HPDE6-E6E7 (cell line): Measurements from ENCODE around the gene FANCE.

ENCODE experiments used
- DNase-seq: peaks from one replicate; pipeline ENCODE4 v3.0.0; 2011; ENCODE audit warnings: missing footprints; ENCODE audit errors: extremely low spot score

FANCE gene

DNA sequence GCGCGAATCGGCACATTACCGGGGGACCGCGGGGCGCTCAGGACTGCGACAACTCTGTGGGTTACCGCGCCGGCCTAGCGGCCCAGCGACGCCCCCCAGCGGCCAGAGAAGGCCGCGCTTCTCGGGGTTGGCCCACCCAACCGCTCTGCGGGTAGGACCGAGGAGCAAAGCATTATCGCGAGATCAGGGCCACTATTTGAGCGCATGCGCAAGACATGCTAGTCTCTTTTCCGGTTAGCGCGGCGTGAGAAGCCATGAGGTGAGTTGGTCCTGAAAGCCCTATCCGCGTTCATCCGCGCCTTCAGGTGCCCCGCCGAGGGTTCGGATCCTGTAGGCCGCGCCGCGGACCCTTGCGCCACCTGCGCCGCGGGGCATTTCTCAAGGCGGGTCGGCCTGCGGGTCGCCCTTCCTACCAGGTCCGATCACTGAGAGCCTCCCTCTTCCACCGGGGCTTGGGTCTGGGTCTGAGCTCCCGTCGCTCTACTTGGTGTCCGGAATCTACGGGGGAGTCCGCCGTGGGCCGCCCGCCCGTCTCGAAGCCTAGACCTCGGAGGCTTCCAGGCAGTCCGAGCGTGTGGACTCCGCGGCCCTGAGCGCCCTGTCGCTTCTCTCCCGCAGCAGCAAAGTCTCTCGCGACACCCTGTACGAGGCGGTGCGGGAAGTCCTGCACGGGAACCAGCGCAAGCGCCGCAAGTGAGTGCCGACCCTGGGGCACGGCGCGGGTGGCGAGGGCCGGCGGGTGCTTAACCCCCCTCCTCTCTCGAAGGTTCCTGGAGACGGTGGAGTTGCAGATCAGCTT, 16.2 kb downstream of the FANCE start, which contains the start of gene RPL10A:
Gene RPL10A (plus strand): TSS at position 221 of the 799 bp plus-strand sequence. CDS start 34 bp downstream, at position 255.
- DNase-seq: peak; percentile 89

GRCh38 chr6:35468980-35469750, 17.0 kb downstream of the FANCE start:
- DNase-seq: no peak

GRCh38 chr6:35469751-35470662, 17.9 kb downstream of the FANCE start:
- DNase-seq: no peak

- no peak for DNase-seq
Measured at GRCh38 chr6:35470663-35471120, 18.6 kb downstream of the FANCE start.

DNA sequence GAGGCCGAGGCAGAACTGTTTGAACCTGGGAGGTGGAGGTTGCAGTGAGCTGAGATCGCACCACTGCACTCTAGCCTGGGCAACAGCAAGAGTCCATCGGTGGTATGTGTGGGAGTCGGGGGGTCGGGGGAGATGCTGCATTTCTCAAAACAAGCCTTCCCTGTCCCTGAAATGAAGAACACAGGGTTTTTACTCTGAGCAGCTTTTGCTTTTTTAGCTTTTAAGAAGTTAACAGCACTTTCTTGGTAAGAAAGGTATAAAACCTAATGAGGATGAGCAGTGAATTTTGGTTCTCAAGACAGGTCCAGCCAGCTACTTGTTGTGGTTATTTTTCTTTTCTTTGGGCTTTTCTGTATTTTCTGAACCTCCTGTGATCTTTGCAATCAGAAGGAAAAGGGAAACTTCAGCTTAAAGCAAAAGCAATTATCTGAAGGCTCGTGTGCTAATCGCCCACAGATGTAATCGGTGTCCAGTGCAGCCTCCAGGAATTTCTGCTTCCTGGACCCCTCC, 19.8 kb downstream of the FANCE start:
- DNase-seq: no peak

- DNase-seq: no peak
Measured at GRCh38 chr6:35473075-35473849, 21.1 kb downstream of the FANCE start.

DNA sequence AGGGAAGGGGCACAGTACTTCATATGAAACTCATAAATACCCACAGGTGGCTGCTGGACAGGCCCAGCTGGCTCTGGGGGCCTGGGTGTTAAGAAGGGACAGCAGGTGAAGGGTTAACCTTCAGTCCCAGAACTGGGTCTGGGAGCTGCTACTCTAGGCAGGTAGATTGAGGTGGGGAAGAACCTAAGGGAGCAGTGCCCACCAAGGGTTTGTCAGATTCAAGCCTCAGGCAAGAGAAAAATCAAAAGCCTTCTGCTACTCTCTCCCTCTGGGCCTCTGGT, 21.7 kb downstream of the FANCE start:
- no peak for DNase-seq

DNA sequence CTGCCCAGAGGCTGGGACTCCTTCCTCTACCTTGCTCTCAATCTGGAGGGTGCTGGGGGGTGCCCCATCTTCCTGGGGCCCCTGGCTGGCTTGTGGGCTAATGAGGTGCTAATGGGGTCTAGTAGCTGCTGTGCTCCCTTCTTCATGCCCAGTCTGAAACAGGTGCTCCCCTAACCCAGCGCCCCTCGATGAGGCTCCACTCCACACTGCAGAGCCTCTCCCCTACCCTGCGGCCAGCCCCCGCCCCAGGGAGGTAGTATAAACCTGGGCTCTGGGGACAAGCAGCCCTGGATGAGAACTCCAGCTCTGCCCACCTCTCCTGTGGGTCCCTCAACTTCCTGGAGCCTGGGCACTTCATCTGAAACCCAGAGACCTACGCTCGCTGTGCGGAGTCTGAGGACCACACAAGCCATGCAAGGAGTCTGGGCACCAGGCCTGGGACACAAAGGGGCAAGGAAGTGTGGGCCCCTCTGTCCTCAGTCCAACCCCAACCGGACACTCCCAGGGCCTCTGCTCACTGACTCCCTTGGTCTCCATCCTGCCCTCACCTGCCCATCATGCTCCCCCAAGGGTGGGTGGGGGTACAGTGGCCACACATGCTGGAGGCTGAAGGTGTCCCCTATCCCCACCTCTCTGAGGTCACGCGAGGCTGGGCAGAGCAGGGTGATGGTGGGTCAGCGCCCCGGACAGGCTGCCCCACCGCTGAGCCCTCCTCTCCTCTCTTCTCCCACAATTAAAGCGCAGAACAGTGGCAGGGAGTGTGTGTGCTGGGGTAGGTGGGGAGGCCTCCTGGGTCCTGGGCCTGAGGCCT, 22.2 kb downstream of the FANCE start:
- DNase-seq: no peak

- DNase-seq: no peak
Measured at GRCh38 chr6:35474942-35475570, 22.9 kb downstream of the FANCE start.

DNA sequence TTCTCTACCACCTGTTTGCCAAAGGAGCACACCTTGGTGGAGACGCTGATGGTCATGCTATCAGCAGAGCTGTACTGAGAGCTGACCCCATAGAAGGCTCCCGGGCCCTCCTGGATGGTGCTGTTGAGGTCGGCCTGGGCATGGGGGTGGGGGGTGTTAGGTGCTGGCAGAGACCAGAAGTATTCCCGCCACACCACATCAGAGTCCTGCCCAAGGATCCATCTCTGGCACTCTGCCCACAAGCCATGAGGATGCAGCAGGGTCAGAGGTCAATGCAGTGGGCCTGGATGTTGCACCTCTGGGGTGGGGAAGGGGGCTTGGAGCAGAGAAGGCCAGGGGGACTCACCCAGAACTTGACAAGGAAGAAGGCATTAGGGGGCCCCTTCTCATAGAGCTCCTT, 23.4 kb downstream of the FANCE start:
- no peak for DNase-seq

GRCh38 chr6:35476004-35476403, 23.9 kb downstream of the FANCE start:
- no peak for DNase-seq

GRCh38 chr6:35477028-35477427, 24.9 kb downstream of the FANCE start:
- DNase-seq: no peak

DNA sequence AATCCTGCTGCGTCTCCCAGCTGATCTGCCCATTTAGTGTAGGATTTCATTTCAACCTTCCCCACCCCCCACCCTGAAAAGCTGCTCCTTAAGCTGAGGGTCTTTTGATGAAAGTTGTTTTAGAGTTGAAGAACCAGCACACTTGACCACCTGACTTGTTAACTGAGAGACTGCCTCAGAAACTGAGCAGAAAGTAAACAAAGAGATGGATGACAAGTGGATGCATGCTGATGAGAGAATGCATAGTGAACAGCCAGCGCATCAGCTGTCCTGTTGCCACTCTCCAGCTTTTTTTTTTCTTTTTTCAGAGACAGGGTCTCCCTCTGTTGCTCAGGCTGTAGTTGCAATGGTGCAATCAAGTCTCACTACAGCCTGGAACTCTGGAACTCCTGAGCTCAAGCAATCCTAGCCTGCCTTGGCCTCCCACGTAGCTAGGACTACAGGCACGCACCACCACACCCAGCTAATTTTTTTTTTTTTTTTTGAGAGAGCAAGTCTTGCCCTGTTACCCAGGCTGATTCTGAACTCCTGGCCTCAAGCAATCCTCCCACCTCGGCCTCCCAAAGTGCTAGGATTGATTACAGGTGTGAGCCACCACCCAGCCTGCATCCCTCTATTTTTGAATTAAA, 25.5 kb downstream of the FANCE start:
- DNase-seq: no peak

- DNase-seq: no peak
Measured at GRCh38 chr6:35478259-35478658, 26.1 kb downstream of the FANCE start.

- no peak for DNase-seq
Measured at GRCh38 chr6:35480176-35480575, 28.0 kb downstream of the FANCE start.

DNA sequence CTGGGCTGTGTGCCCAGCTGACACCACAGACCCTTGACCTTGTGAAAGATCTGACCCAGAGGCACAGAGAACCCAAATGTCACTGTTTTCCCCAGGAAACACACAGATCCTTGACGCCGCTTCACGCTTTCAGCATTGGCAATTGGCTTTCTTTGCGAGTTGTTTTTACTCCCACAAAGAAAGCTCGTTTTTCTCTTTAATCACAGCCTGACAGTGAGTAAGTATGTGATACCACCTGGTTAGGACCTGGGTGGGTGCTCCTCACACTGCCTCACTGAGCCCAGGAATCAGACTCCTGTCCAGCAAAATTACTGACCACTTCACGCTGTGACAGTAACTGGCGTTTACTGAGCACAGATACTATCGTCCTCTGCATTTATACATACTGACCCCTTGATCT, 29.1 kb downstream of the FANCE start:
- no peak for DNase-seq

DNA sequence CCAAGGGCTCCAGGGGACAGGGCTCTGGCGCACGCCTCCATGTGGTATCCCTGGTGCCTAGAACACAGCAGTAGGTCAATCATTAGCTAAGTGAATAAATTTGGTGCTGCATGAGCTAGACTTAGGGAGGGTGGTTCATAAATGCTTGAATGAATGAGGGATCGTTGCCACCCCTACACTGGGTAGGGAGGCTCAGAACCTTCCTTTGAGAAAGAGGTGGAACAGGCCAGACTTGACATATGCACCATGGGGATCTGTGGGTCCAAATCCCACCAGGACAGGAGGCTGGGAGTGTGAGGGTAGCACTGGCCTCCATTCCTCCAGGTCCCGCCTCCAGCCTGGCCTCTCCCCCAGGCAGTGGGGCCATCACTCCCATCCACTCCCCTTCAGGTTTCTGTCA, 30.9 kb downstream of the FANCE start:
- no peak for DNase-seq

- no peak for DNase-seq
Measured at GRCh38 chr6:35483490-35483889, 31.4 kb downstream of the FANCE start.
